LHCN-M2 (cell line): ENCODE data around the gene SELENOO. TPM values are rescaled to one million over a fixed set of nuclear protein-coding genes. Genes with fewer than 3 reads are reported as not detected.
"Not testable (repeated sequence)": the region's sequence is repeated elsewhere in the genome, so short reads cannot be mapped to it uniquely, and the experiment has no call there.

Source experiments
- DNase-seq: peaks from one replicate; pipeline ENCODE4 v3.0.0-alpha.2; 2012; ENCODE audit warnings: low read depth
- polyA plus RNA-seq: library from polyadenylated mRNA; unstranded; fragments of >200 nt; gene quantifications from one replicate; pipeline ENCODE4 v1.2.1, GENCODE V29; 2012; ENCODE audit warnings: missing spikeins
- total RNA-seq: library from RNA; depleted of rRNA; stranded (reverse); fragments of >200 nt; gene quantifications from 2 replicates; pipeline ENCODE4 v1.2.3, GENCODE V29; 2014; rRNA removed

The SELENOO gene
- total RNA-seq, result 27.2 and 36.7 TPM in 2 replicates
- polyA plus RNA-seq, result 15.2 TPM

- peak; percentile 84 for DNase-seq
Measured at GRCh38 chr22:50200461-50201190, at the start of gene SELENOO. TSS of gene SELENOO (plus strand) at chr22:50201011. CDS start at chr22:50201037, 26 bp downstream.

- no peak for DNase-seq
Measured at GRCh38 chr22:50151571-50152537, 49.0 kb upstream of the SELENOO start.

GRCh38 chr22:50153056-50153755 lies 47.6 kb upstream of the SELENOO start:
- DNase-seq, result no peak

GRCh38 chr22:50153756-50154140 lies 47.1 kb upstream of the SELENOO start:
- DNase-seq, result no peak

GRCh38 chr22:50157709-50158375 lies 43.0 kb upstream of the SELENOO start:
- DNase-seq, result no peak

- no peak for DNase-seq
Measured at GRCh38 chr22:50160947-50161346, 39.9 kb upstream of the SELENOO start.

- no peak for DNase-seq
Measured at GRCh38 chr22:50161508-50162390, 39.1 kb upstream of the SELENOO start.

- DNase-seq, result no peak
Measured at GRCh38 chr22:50162391-50162956, 38.3 kb upstream of the SELENOO start.

GRCh38 chr22:50165436-50166123 lies 35.2 kb upstream of the SELENOO start:
- DNase-seq, result no peak

GRCh38 chr22:50167689-50168489 lies 32.9 kb upstream of the SELENOO start:
- DNase-seq, result no peak

- not testable (repeated sequence) for DNase-seq
Measured at GRCh38 chr22:50168490-50169180, 32.2 kb upstream of the SELENOO start.

GRCh38 chr22:50169181-50169759 lies 31.5 kb upstream of the SELENOO start:
- no peak for DNase-seq

GRCh38 chr22:50169774-50170341 lies 31.0 kb upstream of the SELENOO start:
- DNase-seq, result no peak

- DNase-seq, result no peak
Measured at GRCh38 chr22:50170453-50171318, 30.1 kb upstream of the SELENOO start, which contains the start of gene PANX2. TSS of gene PANX2 (plus strand) at chr22:50170731. CDS start at chr22:50170731, 0 bp downstream.

- no peak for DNase-seq
Measured at GRCh38 chr22:50171319-50171964, 29.4 kb upstream of the SELENOO start.
